SIG-M5 (cell line): ENCODE data around the gene ZSWIM8.

Experiments
- DNase-seq: peaks from one replicate; lab custom pipeline; 2025; lab: John Stamatoyannopoulos, UW

ZSWIM8 gene

DNA sequence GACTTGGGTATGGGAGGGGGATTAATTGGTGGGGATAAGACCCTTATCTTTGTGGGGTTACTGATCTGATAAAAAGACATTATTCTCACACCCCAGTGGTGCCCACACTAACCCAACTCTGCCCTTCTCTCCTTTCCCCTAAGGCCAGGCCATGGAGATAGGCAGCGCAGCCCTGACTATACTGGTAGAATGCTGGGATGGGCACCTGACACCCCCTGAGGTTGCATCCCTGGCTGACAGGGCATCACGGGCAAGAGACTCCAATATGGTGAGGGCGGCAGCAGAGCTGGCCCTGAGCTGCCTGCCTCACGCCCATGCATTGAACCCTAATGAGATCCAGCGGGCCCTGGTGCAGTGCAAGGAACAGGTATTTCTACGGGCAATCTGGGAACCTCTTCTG is 12.7 kb downstream of the ZSWIM8 start:
- DNase-seq = no peak

GRCh38 chr10:73798927-73799560 is 13.6 kb downstream of the ZSWIM8 start:
- no peak for DNase-seq

DNA sequence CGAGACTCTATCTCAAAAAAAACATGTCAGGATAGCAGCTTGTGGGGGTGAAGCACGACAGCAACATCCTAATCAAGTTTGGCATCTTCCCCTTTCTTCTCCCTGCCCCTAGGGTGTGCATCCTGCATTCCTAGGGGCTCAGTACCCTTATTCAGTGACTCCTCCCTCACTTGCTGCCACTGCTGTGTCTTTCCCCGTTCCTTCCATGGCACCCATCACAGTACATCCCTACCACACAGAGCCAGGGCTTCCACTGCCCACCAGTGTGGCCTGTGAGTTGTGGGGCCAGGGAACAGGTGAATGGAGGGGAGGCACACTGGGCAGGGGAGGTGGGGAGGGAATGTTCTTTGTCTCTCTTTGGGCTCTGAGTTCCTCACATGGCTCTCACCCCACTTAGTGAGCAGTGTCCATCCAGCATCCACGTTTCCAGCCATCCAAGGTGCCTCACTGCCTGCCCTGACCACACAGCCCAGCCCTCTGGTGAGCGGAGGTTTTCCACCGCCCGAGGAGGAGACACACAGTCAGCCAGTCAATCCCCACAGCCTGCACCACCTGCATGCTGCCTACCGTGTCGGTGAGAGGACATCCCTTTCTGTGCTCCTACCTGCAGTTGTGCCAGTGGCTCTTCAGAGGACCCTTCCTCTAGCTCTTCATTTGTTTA is 14.6 kb downstream of the ZSWIM8 start:
- DNase-seq = no peak

DNA sequence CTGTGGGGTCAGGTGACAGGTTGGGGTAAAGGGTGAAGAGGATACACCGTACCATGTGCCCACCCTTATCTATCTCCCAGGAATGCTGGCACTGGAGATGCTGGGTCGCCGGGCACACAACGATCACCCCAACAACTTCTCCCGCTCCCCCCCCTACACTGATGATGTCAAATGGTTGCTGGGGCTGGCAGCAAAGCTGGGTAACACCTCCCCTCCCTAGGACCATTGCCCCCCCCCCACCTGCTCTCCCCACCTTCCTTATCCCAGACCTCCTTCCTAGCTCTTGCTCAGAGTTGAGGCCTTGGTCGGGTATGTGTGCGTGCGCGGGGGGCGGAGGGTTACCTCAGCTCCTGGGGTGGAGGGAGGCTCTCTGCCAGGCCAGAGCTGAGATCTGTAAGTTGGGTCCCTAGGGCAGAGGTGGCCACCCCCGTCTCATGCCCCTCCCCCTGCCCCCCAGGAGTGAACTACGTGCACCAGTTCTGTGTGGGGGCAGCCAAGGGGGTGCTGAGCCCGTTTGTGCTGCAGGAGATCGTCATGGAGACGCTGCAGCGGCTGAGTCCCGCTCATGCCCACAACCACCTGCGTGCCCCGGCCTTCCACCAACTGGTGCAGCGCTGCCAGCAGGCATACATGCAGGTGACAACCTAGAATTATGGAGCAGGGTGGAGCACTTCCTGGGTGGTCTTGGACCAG is 15.3 kb downstream of the ZSWIM8 start:
- no peak for DNase-seq

DNA sequence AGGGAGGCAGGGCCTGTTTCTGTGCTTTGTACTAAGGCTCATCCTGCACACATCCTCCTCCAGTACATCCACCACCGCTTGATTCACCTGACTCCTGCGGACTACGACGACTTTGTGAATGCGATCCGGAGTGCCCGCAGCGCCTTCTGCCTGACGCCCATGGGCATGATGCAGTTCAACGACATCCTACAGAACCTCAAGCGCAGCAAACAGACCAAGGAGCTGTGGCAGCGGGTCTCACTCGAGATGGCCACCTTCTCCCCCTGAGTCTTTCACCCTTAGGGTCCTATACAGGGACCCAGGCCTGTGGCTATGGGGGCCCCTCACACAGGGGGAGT is 15.8 kb downstream of the ZSWIM8 start:
- no peak for DNase-seq

DNA sequence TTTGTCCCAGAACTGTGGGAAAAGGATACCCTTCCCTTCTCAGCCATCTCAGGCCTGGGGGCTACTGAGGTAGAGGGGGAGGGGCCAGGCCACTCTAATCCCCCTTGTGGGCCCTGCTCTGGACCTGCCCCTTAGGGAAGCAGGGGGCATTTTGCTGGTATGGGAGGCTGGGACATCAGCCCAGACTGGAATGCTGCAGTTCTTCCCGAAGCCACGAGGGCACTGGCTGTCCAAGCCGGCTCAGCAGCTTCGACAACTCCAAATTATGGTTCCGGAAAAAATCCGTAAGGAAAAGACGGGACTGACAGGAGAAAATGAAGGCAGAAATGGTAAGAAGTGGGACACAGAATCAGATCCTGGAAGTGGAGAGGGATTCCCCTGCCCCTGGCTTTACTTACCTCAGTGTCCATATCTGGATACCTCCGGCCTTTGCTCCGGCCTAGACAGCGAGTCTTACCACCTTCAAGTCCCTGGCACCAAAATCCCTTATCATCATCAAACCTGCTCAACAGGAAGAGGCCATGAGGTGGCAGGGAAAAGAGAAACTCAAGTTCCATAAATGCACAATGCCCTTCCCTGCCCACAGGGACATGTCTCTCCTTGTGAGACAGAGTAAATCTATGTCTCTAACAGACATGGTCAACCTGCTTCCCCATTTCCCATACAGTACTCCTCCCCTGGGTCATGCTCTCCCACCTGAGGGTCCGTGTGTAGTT is 17.0 kb downstream of the ZSWIM8 start:
- no peak for DNase-seq

- no peak for DNase-seq
These were observed 18.4 kb downstream of the ZSWIM8 start for GRCh38 chr10:73803680-73804286.

- no peak for DNase-seq
These were observed 21.0 kb downstream of the ZSWIM8 start for GRCh38 chr10:73806176-73806950.

GRCh38 chr10:73807471-73807870 is 22.1 kb downstream of the ZSWIM8 start:
- DNase-seq = no peak

GRCh38 chr10:73808021-73808815 is 22.8 kb downstream of the ZSWIM8 start:
- DNase-seq = no peak

DNA sequence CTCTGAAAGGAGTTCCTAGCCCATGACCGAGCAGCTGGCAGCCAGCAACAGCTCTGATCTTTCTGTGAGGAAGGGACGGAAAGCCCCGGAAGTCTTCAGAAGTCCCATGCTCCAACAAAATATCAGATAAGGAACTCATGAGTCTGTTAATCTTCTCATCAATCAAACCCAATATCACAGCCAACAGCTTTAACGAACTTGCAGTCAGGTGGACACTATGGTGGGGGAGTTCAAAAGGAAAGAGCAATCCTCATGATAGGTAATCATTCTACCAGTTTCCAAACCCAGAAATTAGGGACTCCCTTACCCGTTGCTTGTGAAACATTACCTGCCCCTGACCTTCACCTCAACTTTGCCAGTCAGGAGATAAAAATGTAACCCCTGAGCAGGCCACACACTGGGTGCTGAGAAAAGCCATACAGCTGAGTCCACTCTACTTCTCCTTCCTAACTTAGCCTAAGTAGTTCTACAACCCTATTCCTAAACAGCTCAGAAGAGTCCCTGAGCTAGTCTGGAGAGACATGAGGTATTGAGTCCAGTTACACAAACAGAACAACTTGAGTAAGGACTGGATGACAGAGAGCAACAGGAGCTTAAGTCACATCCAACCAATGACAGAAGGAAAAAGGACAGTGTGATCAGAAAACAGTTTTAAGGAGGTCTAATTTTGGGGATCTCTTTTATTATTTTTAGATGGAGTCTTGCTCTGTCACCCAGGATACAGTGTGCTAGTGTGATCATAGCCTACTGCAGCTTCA is 23.8 kb downstream of the ZSWIM8 start:
- DNase-seq = no peak

GRCh38 chr10:73810358-73810734 is 24.9 kb downstream of the ZSWIM8 start:
- no peak for DNase-seq

- DNase-seq = no peak
These were observed 25.5 kb downstream of the ZSWIM8 start for GRCh38 chr10:73810735-73811465.

GRCh38 chr10:73812657-73813056 is 27.3 kb downstream of the ZSWIM8 start:
- DNase-seq = no peak

DNA sequence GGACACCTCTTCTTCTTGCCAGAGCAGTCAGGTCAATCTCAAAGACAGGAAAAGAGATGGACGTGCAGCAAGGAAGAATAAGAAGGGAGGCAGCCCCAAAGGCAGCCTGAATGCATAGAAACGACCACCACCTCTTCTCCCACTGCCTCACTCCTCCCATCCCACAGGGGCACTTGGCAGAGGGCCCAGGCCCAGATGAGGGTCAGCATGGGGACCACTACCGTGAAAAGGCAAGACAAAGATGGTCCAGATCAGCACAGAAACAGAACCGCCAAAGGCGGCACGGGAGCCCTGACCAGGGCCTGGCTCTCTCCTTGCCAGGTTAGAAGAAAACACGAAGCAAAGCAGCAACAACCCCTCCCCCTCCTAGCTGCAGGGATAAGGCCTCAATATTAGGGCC is 27.9 kb downstream of the ZSWIM8 start:
- no peak for DNase-seq

GRCh38 chr10:73814276-73814895 is 29.0 kb downstream of the ZSWIM8 start:
- no peak for DNase-seq

DNA sequence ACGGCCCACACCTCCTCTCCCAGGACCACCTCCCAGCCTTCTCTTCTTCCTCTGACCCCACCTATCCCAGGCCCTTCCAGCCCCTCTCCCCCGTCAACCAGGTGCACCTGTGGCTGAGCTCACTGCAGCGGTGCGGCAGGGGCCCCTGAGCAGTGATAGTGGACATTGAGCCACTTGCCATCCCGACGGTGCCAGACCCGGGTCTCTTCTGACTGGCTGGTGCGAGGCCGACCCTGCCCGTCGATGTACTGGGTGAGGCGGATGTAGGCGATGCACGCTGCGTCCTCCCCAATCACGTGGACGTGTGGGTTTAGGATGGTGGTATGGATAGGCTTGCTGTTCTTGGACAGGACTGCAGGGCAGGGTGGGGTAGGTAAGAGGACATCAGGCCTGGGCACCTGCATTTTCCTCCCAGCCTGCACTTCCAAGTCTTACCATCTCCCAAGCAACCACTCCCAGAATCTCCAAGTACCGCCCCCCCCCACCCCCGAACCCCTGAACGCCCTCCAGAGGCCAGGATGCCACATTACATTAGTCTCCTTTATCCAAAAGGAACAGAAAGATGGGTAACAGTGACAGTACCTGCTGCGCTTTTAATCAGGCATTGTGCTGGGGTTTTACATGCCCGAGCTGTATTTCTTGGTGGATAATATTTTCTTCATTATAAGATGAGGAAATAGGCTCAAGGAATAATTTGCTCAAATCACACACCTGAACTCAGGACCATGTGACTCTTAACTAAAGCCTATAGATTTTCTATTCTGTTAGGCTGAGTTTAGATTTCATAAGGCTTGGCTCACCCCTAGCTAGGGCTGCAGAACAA is 29.7 kb downstream of the ZSWIM8 start:
- no peak for DNase-seq

DNA sequence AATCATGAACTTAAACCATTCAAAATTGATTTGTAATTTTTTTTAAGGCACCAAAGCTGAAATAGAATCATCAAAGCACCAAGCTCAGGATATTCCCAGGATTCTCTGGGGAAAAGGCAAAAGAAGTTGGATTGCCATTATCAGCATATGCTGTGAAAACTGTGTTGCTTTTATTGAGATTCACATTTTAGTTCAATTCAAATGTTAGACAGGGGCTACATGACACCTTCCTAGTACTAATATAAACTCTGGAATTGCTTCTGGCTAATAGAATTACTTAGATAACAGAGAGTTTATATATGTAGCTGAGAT is 30.3 kb downstream of the ZSWIM8 start:
- no peak for DNase-seq
